GM18520 (cell line): ENCODE measurements around the gene NACAD.

Source experiments
- ATAC-seq: cut with Tn5 transposase; IDR thresholded peaks from one replicate; pipeline ENCODE4 v1.9.1; 2021; ENCODE audit not compliant: unreplicated experiment

NACAD gene

GRCh38 chr7:45075871-45076796, 12.6 kb downstream of the NACAD start:
- ATAC-seq = no peak

- no peak for ATAC-seq
These were observed 13.5 kb downstream of the NACAD start for GRCh38 chr7:45075355-45075644.

GRCh38 chr7:45074528-45075354, 14.0 kb downstream of the NACAD start:
- no peak for ATAC-seq

- ATAC-seq = no peak
These were observed 14.8 kb downstream of the NACAD start for GRCh38 chr7:45073786-45074527.

DNA sequence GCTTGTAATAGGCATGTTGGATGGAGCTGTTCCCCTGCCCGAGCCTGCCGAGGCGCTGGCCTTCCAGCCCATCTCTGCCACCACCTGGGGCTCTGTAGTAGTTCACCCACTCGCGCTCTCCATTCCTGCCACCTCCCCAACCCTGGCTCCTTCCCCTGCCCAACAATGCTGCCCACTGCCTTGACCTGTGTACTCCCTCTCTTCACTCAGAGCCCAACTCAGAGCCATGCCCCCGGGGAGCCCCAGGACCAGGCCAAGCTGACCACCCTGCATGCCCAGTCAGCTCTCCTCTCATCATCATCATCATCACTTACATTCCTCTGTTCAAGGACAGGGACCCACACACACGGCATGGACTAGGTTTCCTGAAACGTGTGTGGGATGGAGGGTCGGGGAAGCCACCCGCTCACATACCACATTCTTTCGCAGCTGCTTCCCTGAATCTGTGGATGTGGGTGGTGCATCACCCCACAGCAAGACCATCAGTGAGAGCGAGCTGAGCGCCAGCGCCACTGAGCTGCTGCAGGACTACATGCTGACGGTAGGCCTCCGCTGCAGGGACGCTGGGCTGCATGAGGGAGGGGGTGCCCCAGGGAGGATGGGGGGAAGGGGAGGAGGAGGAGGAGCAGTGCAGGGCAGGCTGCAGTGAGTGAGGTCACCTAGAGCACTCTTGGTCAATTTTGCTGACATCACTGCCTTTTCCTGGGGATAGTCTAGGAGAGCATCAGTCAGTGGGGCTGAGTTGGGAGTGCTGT, 15.6 kb downstream of the NACAD start:
- no peak for ATAC-seq

GRCh38 chr7:45072131-45073030, 16.4 kb downstream of the NACAD start:
- no peak for ATAC-seq

DNA sequence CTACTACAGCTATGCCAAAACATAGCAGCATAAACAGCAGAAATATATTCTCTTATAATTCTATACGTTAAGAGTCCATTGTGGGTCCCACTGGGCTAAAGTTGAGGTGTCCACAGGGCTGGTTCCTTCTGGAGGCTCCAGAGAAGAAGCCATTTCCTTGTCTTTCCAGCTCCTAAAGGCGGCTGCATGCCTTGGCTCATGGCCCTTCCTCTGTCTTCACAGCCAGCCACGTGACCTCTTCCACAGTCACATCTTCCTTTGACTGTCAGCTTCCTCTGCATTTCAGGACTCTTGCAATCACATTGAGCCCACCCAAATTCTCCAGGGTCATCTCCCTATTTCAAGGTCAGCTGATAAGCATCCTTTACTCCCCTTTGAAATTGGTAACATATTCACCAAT, 17.2 kb downstream of the NACAD start:
- ATAC-seq = no peak

GRCh38 chr7:45070254-45070642, 18.5 kb downstream of the NACAD start:
- no peak for ATAC-seq

- ATAC-seq = no peak
These were observed 19.1 kb downstream of the NACAD start for GRCh38 chr7:45069444-45070253.

- no peak for ATAC-seq
These were observed 20.3 kb downstream of the NACAD start for GRCh38 chr7:45068236-45069023.

DNA sequence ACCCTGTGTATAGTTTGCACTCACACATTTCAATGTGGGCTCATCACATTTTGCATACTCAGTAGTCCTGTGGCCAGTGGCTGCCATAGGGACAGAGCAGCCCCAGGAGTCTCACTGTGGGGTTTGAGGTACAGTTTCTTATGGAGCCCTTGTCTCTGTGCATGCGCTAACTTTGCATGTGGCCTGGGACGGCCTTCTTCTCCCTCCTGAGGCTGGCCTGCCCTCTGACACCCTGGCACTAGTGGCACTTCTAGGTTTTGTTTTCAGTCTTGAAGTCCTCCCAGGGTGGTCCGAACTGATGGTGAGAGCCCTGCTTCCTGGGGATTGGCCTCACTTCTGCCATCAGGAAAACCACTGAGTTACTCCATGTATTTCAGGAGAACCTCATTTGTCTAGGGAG, 21.2 kb downstream of the NACAD start:
- ATAC-seq = no peak

- ATAC-seq = no peak
These were observed 22.4 kb downstream of the NACAD start for GRCh38 chr7:45066409-45066808.

DNA sequence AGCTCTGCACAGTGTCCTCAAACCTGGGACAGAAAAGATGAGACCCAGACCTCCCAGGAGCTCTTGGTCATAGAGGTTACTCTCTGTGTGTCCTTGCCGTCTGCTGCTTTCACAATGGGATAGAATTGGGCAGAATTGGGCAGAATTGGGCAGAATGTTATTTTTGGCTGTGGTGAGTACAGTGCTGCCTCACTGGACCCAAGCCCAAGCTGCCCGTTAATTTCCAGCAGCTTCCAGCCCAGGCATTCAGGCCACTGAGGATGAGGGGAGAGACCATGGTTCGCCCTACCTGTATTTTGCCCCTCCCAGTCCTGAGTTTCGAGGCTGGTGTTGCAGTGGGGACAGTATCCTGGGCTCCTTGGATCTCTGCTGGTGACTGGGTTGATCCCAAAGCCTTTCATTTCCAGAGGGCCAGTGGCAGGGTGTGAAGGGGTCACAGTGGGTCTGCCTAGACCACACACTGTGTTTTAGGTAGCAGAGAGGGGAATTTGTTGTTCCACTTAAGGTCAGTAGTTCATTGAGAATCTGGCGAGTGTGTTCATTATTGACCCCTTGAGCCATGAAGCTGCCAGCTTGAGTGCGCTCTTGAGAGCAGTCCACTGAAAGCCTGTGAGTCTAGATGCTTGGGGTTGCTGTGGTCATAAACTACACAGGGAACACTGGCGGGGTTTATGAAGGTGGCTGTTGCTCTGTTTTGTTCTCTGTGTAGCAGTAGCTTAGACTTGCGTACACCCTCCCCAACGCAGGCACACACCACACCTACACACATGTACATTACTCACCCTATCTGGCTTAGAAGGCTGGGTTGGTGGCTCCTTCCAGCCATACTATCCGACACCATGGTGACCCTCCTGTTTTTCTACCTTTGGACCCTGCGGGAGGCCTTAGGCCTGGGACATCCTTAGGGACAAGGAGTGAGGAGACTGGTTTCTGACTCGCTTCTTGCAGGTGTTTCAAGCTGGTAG, 23.5 kb downstream of the NACAD start:
- ATAC-seq = no peak

- ATAC-seq = no peak
These were observed 24.6 kb downstream of the NACAD start for GRCh38 chr7:45064047-45064725.

DNA sequence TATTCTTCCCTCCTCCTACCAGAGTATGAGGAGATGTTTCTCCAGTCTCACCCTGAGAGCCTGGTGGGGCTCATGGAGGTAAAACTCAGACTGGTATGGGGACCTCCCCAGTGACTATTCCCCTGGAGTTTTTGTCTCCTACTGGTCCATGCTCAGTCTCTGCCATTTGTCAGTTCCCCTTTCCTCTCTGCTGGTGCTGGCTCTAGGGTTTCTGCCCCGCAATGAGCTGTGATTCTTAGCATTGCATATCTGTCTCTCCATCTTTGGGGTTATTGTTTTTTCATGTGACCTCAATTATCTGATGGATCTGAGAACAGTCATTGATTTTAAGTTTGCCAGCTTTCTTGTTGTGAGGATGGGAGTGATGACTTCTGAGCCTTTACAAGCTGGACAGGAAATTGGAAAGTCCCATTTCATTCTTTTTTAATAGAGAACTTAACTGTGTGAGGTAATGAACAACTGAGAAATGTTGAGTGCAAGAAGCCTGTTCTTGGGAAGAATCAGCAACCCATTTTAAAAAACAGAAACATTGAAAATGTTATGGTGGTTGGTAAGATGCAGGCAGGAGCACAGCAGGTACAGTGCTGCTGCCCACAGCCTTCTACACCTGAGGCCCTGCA, 26.9 kb downstream of the NACAD start:
- ATAC-seq = no peak

DNA sequence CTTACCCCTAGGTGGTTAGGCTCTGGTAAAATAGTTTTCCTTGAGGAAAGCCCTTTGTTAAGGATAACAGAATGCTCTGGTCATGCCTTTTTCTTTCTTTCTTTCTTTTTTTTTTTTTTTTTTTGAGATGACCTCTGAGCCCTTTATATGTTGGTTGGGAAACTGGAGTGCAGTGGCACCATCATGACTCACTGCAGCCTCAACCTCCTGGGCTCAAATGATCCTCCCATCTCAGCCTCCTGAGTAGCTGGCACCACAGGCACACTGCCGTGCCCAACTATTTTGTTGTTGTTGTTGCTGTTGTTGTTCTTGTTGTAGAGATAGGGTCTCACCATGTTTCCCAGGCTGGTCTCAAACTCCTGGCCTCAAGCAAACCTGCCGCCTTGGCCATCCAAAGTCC, 27.4 kb downstream of the NACAD start:
- ATAC-seq = no peak
